NT2/D1 (cell line): ENCODE results near the gene TTBK1.

ENCODE experiments used
- DNase-seq: peaks from one replicate; pipeline ENCODE4 v3.0.0-alpha.2; 2011; ENCODE audit warnings: low read depth, low spot score
- H3K27me3 ChIP-seq: 2 replicates; pipeline ENCODE4 v1.6.0; 2011; ENCODE audit warnings: mild to moderate bottlenecking; ENCODE audit not compliant: insufficient read length, insufficient read depth
- H3K36me3 ChIP-seq: 2 replicates; pipeline ENCODE4 v1.6.1; 2011; ENCODE audit warnings: mild to moderate bottlenecking, low read length, mixed read lengths; ENCODE audit not compliant: insufficient read depth, insufficient read length
- H3K4me1 ChIP-seq: 2 replicates; pipeline ENCODE4 v1.5.1; 2011; ENCODE audit not compliant: insufficient read depth, insufficient read length
- H3K4me3 ChIP-seq: 2 replicates; pipeline ENCODE4 v1.5.1; 2011; ENCODE audit warnings: low read depth; ENCODE audit not compliant: insufficient read length
- H3K9ac ChIP-seq: 2 replicates; pipeline ENCODE4 v1.6.0; 2011; ENCODE audit warnings: low read depth; ENCODE audit not compliant: insufficient read length
- H3K9me3 ChIP-seq: 2 replicates; pipeline ENCODE4 v1.5.1; 2011; ENCODE audit warnings: mild to moderate bottlenecking, low read length; ENCODE audit not compliant: insufficient read depth
- SUZ12 ChIP-seq: IDR thresholded peaks from 2 replicates; pipeline ENCODE4 v1.6.1; 2011; ENCODE audit not compliant: insufficient read length, insufficient read depth; ENCODE audit errors: extremely low read depth
- YY1 ChIP-seq: IDR thresholded peaks from 2 replicates; pipeline ENCODE4 v1.6.1; 2011; ENCODE audit not compliant: insufficient read length, insufficient read depth
- ZNF274 ChIP-seq: IDR thresholded peaks from 2 replicates; pipeline ENCODE4 v1.6.1; 2011; ENCODE audit warnings: mild to moderate bottlenecking, low read depth, low read length

Gene TTBK1

GRCh38 chr6:43292763-43293318 lies 49.6 kb downstream of the TTBK1 start:
- no peaks in the 10 kb centered on the region for H3K36me3 ChIP-seq
- TF ChIP-seq SUZ12, result no peak
- no peak for TF ChIP-seq ZNF274
- no peak for TF ChIP-seq YY1

GRCh38 chr6:43293698-43294097 lies 50.4 kb downstream of the TTBK1 start:
- no peak overlapping the region for H3K9ac ChIP-seq
- H3K4me3 ChIP-seq, result no peak overlapping the region
- H3K36me3 ChIP-seq, result no peaks in the 10 kb centered on the region
- no peak for DNase-seq
- TF ChIP-seq YY1, result no peak
- no peak for TF ChIP-seq SUZ12
- no peak for TF ChIP-seq ZNF274
- no peaks in the 10 kb centered on the region for H3K9me3 ChIP-seq
- H3K27me3 ChIP-seq, result no peaks in the 10 kb centered on the region
- peaks cover 11% of the 10 kb centered on the region for H3K4me1 ChIP-seq

More at GRCh38 chr6:43292763-43293318, 49.6 kb downstream of the TTBK1 start:
- H3K9me3 ChIP-seq, result no peaks in the 10 kb centered on the region
- peaks cover 3% of the 10 kb centered on the region for H3K4me1 ChIP-seq
- no peaks in the 10 kb centered on the region for H3K27me3 ChIP-seq
- DNase-seq, result no peak
- H3K4me3 ChIP-seq, result no peak overlapping the region
- no peak overlapping the region for H3K9ac ChIP-seq

- TF ChIP-seq ZNF274 (no peak), YY1 (no peak), SUZ12 (no peak)
- no peak for DNase-seq
- Histone ChIP-seq H3K36me3 (no peaks in the 10 kb centered on the region), H3K9me3 (no peaks in the 10 kb centered on the region), H3K27me3 (no peaks in the 10 kb centered on the region), H3K4me1 (peaks cover 15% of the 10 kb centered on the region), H3K4me3 (no peak overlapping the region), H3K9ac (no peak overlapping the region)
Measured at GRCh38 chr6:43294536-43294935, 51.3 kb downstream of the TTBK1 start.

GRCh38 chr6:43295456-43295855 lies 52.2 kb downstream of the TTBK1 start:
- Histone ChIP-seq H3K9me3 (no peaks in the 10 kb centered on the region), H3K36me3 (no peaks in the 10 kb centered on the region), H3K9ac (no peak overlapping the region), H3K27me3 (no peaks in the 10 kb centered on the region), H3K4me3 (no peak overlapping the region), H3K4me1 (peaks cover 17% of the 10 kb centered on the region)
- DNase-seq, result no peak
- TF ChIP-seq SUZ12, result no peak
- TF ChIP-seq ZNF274, result no peak
- TF ChIP-seq YY1, result no peak

GRCh38 chr6:43296780-43297497 lies 53.7 kb downstream of the TTBK1 start:
- no peak for TF ChIP-seq ZNF274
- no peak for TF ChIP-seq YY1
- no peak for TF ChIP-seq SUZ12
- DNase-seq, result no peak
- no peaks in the 10 kb centered on the region for H3K36me3 ChIP-seq
- H3K9me3 ChIP-seq, result no peaks in the 10 kb centered on the region
- H3K4me1 ChIP-seq, result peaks cover 17% of the 10 kb centered on the region
- no peak overlapping the region for H3K4me3 ChIP-seq
- H3K9ac ChIP-seq, result no peak overlapping the region
- H3K27me3 ChIP-seq, result no peaks in the 10 kb centered on the region

- Histone ChIP-seq H3K9ac (peak within 1 kb of the TSS; percentile 32), H3K27me3 (no peaks in the 10 kb centered on the region), H3K4me1 (peaks cover 17% of the 10 kb centered on the region), H3K4me3 (no peak within 1 kb of the TSS), H3K9me3 (no peaks in the 10 kb centered on the region), H3K36me3 (no peaks in the 10 kb centered on the region)
- TF ChIP-seq SUZ12, result no peak
- no peak for TF ChIP-seq YY1
- no peak for TF ChIP-seq ZNF274
- DNase-seq, result no peak
Measured at GRCh38 chr6:43297644-43298564, 54.6 kb downstream of the TTBK1 start, which contains the start of gene SLC22A7. TSS of gene SLC22A7 (plus strand) at chr6:43298260. CDS start at chr6:43298359, 99 bp downstream.
